HEK293 (cell line): Measurements from ENCODE around the gene TULP1.
A peak's percentile ranks its signal among the peaks of the same experiment; 100 is the strongest.

ENCODE experiments used
- CTCF ChIA-PET: fragments of 350-600 bp; formaldehyde crosslinking; extraction: SDS; loops from one replicate; lab custom pipeline; 2021; ENCODE audit warnings: antibody characterized with exemption; lab: Yijun Ruan, JAX
- POLR2A ChIA-PET: fragments of 300-600 bp; formaldehyde crosslinking; extraction: SDS; loops from one replicate; lab custom pipeline; 2020; ENCODE audit warnings: antibody characterized with exemption, inconsistent platforms; lab: Yijun Ruan, JAX
- H3K27ac ChIP-seq: fragments of 200-500 bp; sonication (Bioruptor generic); 2 replicates; pipeline ENCODE4 v1.5.1; 2014; ENCODE audit warnings: low read depth, low read length, control low read depth, inconsistent platforms; ENCODE audit errors: extremely low read depth
- H3K36me3 ChIP-seq, 2 experiments: fragments of 200-500 bp in 1 of 2; sonication (Bioruptor generic) in 1 of 2; 1 replicate in 1 of 2; 2 replicates in 1 of 2; pipeline ENCODE4 v1.5.1; 2014 to 2017; ENCODE audit warnings: inconsistent platforms in 2 of 2, low read length in 2 of 2; ENCODE audit not compliant: control insufficient read depth in 2 of 2, insufficient read depth in 1 of 2
- H3K4me1 ChIP-seq: fragments of 200-500 bp; sonication (Bioruptor generic); 2 replicates; pipeline ENCODE4 v1.5.1; 2014; ENCODE audit warnings: mild to moderate bottlenecking, low read length, inconsistent platforms; ENCODE audit not compliant: control insufficient read depth, insufficient read depth
- H3K4me3 ChIP-seq: 2 replicates; pipeline ENCODE4 v1.5.1; 2011; ENCODE audit warnings: low read depth, mild to moderate bottlenecking, control low read depth, low read length, moderate library complexity
- H3K9me3 ChIP-seq: fragments of 200-500 bp; sonication (Bioruptor generic); 2 replicates; pipeline ENCODE4 v1.5.1; 2014; ENCODE audit warnings: low read depth, low read length, inconsistent platforms; ENCODE audit not compliant: control insufficient read depth, insufficient read depth
- ELK4 ChIP-seq: IDR thresholded peaks from 2 replicates; pipeline ENCODE4 v1.6.1; 2011; ENCODE audit warnings: mild to moderate bottlenecking, low read depth, low read length, borderline replicate concordance
- GLIS1 ChIP-seq: fragments of 450-650 bp; formaldehyde crosslinking; IDR thresholded peaks from 2 replicates; pipeline ENCODE4 v1.5.1; 2016; ENCODE audit warnings: missing biosample characterization, missing genetic modification characterization
- GLIS2 ChIP-seq: fragments of 450-650 bp; formaldehyde crosslinking; IDR thresholded peaks from 2 replicates; pipeline ENCODE4 v1.5.1; 2016; ENCODE audit warnings: missing biosample characterization, missing genetic modification characterization
- KLF1 ChIP-seq: fragments of 450-650 bp; formaldehyde crosslinking; IDR thresholded peaks from 2 replicates; pipeline ENCODE4 v1.5.1; 2016; ENCODE audit warnings: missing biosample characterization, missing genetic modification characterization
- OSR2 ChIP-seq: fragments of 450-650 bp; formaldehyde crosslinking; IDR thresholded peaks from 2 replicates; pipeline ENCODE4 v1.5.1; 2016; ENCODE audit warnings: missing biosample characterization, missing genetic modification characterization
- OVOL3 ChIP-seq: fragments of 450-650 bp; formaldehyde crosslinking; IDR thresholded peaks from 2 replicates; pipeline ENCODE4 v1.5.1; 2016; ENCODE audit warnings: missing biosample characterization, missing genetic modification characterization
- SCRT2 ChIP-seq: fragments of 450-650 bp; formaldehyde crosslinking; IDR thresholded peaks from 2 replicates; pipeline ENCODE4 v1.5.1; 2016; ENCODE audit warnings: missing biosample characterization, missing genetic modification characterization
- ZBTB1 ChIP-seq: fragments of 450-650 bp; formaldehyde crosslinking; IDR thresholded peaks from 2 replicates; pipeline ENCODE4 v1.5.1; 2016; ENCODE audit warnings: missing biosample characterization, missing genetic modification characterization
- ZEB2 ChIP-seq: fragments of 450-650 bp; formaldehyde crosslinking; IDR thresholded peaks from 2 replicates; pipeline ENCODE4 v1.5.1; 2016; ENCODE audit warnings: missing biosample characterization, missing genetic modification characterization
- ZFP3 ChIP-seq: fragments of 450-650 bp; formaldehyde crosslinking; IDR thresholded peaks from 2 replicates; pipeline ENCODE4 v1.5.1; 2016; ENCODE audit warnings: low read depth, missing biosample characterization, missing genetic modification characterization
- ZIC2 ChIP-seq: fragments of 450-650 bp; formaldehyde crosslinking; IDR thresholded peaks from 2 replicates; pipeline ENCODE4 v1.5.1; 2016; ENCODE audit warnings: missing biosample characterization, missing genetic modification characterization
- ZNF133 ChIP-seq: fragments of 450-650 bp; formaldehyde crosslinking; IDR thresholded peaks from 2 replicates; pipeline ENCODE4 v1.5.1; 2016; ENCODE audit warnings: missing biosample characterization, missing genetic modification characterization
- ZNF16 ChIP-seq: fragments of 450-650 bp; formaldehyde crosslinking; IDR thresholded peaks from 2 replicates; pipeline ENCODE4 v1.5.1; 2016; ENCODE audit warnings: low read depth, missing biosample characterization, missing genetic modification characterization
- ZNF202 ChIP-seq: fragments of 450-650 bp; formaldehyde crosslinking; IDR thresholded peaks from 2 replicates; pipeline ENCODE4 v1.5.1; 2016; ENCODE audit warnings: missing biosample characterization, missing genetic modification characterization, borderline replicate concordance
- ZNF221 ChIP-seq: fragments of 450-650 bp; formaldehyde crosslinking; IDR thresholded peaks from 2 replicates; pipeline ENCODE4 v1.5.1; 2017; ENCODE audit warnings: missing biosample characterization, missing genetic modification characterization, borderline replicate concordance
- ZNF26 ChIP-seq: fragments of 450-650 bp; formaldehyde crosslinking; IDR thresholded peaks from 2 replicates; pipeline ENCODE4 v1.5.1; 2016; ENCODE audit warnings: missing biosample characterization, missing genetic modification characterization
- ZNF398 ChIP-seq: fragments of 450-650 bp; formaldehyde crosslinking; IDR thresholded peaks from 2 replicates; pipeline ENCODE4 v1.5.1; 2017; ENCODE audit warnings: missing biosample characterization, missing genetic modification characterization
- ZNF558 ChIP-seq: fragments of 450-650 bp; formaldehyde crosslinking; IDR thresholded peaks from 2 replicates; pipeline ENCODE4 v1.5.1; 2016; ENCODE audit warnings: missing biosample characterization, missing genetic modification characterization
- ZNF560 ChIP-seq: fragments of 450-650 bp; formaldehyde crosslinking; IDR thresholded peaks from 2 replicates; pipeline ENCODE4 v1.5.1; 2017; ENCODE audit warnings: missing biosample characterization, missing genetic modification characterization, borderline replicate concordance
- ZNF561 ChIP-seq: fragments of 450-650 bp; IDR thresholded peaks from 2 replicates; pipeline ENCODE4 v1.5.1; 2018; ENCODE audit warnings: missing biosample characterization, missing genetic modification characterization, borderline replicate concordance
- ZNF580 ChIP-seq: fragments of 450-650 bp; formaldehyde crosslinking; IDR thresholded peaks from 2 replicates; pipeline ENCODE4 v1.5.1; 2016; ENCODE audit warnings: missing biosample characterization, missing genetic modification characterization
- ZNF596 ChIP-seq: fragments of 450-650 bp; IDR thresholded peaks from 2 replicates; pipeline ENCODE4 v1.5.0; 2018; ENCODE audit warnings: missing biosample characterization, mild to moderate bottlenecking, missing genetic modification characterization, moderate library complexity
- ZNF600 ChIP-seq: fragments of 450-650 bp; formaldehyde crosslinking; IDR thresholded peaks from 2 replicates; pipeline ENCODE4 v1.5.1; 2016; ENCODE audit warnings: missing biosample characterization, missing genetic modification characterization
- ZNF707 ChIP-seq: fragments of 450-650 bp; formaldehyde crosslinking; IDR thresholded peaks from 2 replicates; pipeline ENCODE4 v1.5.1; 2016; ENCODE audit warnings: missing biosample characterization, missing genetic modification characterization
- ZNF747 ChIP-seq: fragments of 450-650 bp; formaldehyde crosslinking; IDR thresholded peaks from 2 replicates; pipeline ENCODE4 v1.5.1; 2016; ENCODE audit warnings: missing biosample characterization, missing genetic modification characterization
- ZSCAN30 ChIP-seq: fragments of 450-650 bp; IDR thresholded peaks from 2 replicates; pipeline ENCODE4 v1.5.1; 2018; ENCODE audit warnings: missing biosample characterization, mild to moderate bottlenecking, missing genetic modification characterization, moderate library complexity
- ZXDB ChIP-seq: fragments of 450-650 bp; formaldehyde crosslinking; IDR thresholded peaks from 2 replicates; pipeline ENCODE4 v1.5.1; 2016; ENCODE audit warnings: missing biosample characterization, missing genetic modification characterization

Gene TULP1

GRCh38 chr6:35474131-35474941 is 38.4 kb downstream of the TULP1 start (continued):
- no peak for TF ChIP-seq ZNF26 (tag by site-specific recombination)
- TF ChIP-seq ZNF580 (tag by site-specific recombination): no peak
- TF ChIP-seq ZFP3 (tag by site-specific recombination): no peak
- TF ChIP-seq SCRT2 (tag by site-specific recombination): no peak
- no peak for TF ChIP-seq KLF1 (tag by site-specific recombination)
- TF ChIP-seq ELK4: no peak
- no peak for TF ChIP-seq ZNF707 (tag by site-specific recombination)
- no peak for TF ChIP-seq ZNF133 (tag by site-specific recombination)
- TF ChIP-seq ZNF560 (tag by site-specific recombination): no peak
- TF ChIP-seq ZNF561 (tag by site-specific recombination): no peak
- no peak for TF ChIP-seq ZXDB (tag by site-specific recombination)
- TF ChIP-seq ZBTB1 (tag by site-specific recombination): no peak
- no peak for TF ChIP-seq ZNF202 (tag by site-specific recombination)
- TF ChIP-seq OVOL3 (tag by site-specific recombination): no peak
- no peak for TF ChIP-seq ZNF596 (tag by site-specific recombination)

- peak overlapping the region; percentile 3; the same call in 1 of the 2 replicates for H3K27ac ChIP-seq
Measured at GRCh38 chr6:35473850-35474130, 38.9 kb downstream of the TULP1 start.

GRCh38 chr6:35473075-35473849 is 39.4 kb downstream of the TULP1 start:
- ChIA-PET CTCF (interaction anchor here (1.0 to 2.0 kb wide), 3 partner anchors 9 to 180 kb away, joined by 3 to 5 read pairs (median 4); no protein-coding TSS in a partner anchor), POLR2A (interaction anchor here (0.6 to 9.5 kb wide), 14 partner anchors 12 to 1059 kb away, joined by 3 to 198 read pairs (median 5); partner anchors contain the start of gene TEAD3)
- H3K4me1 ChIP-seq: no peaks in the 10 kb centered on the region
- H3K9me3 ChIP-seq: no peaks in the 10 kb centered on the region
- H3K27ac ChIP-seq: peak overlapping the region; percentile 32; the same call in 1 of the 2 replicates
- no peak overlapping the region for H3K4me3 ChIP-seq
- H3K36me3 ChIP-seq: peaks cover 9 to 77% of the 10 kb centered on the region in 2 experiments; a peak in 2 of 3 replicates
- TF ChIP-seq GLIS2 (peak; percentile 78), ZNF398 (tag by site-specific recombination) (peak; percentile 48; the same call in 1 of the 2 replicates), GLIS1 (tag by site-specific recombination) (peak; percentile 88), ZNF558 (no peak), ZIC2 (tag by site-specific recombination) (peak; percentile 33; the same call in 1 of the 2 replicates), ZNF747 (no peak), ZEB2 (tag by site-specific recombination) (0 out of 2 replicates have a peak, but pooled peaks have one; percentile 1), ZNF600 (tag by site-specific recombination) (peak; percentile 43)

More at GRCh38 chr6:35473850-35474130, 38.9 kb downstream of the TULP1 start:
- H3K4me1 ChIP-seq: no peaks in the 10 kb centered on the region
- H3K9me3 ChIP-seq: no peaks in the 10 kb centered on the region
- no peak overlapping the region for H3K4me3 ChIP-seq
- CTCF ChIA-PET: interaction anchor here (0.6 to 1.0 kb wide), 2 partner anchors 14 to 49 kb away, joined by 3 to 4 read pairs; no protein-coding TSS in a partner anchor
- peaks cover 9 to 75% of the 10 kb centered on the region in 2 experiments; a peak in 2 of 3 replicates for H3K36me3 ChIP-seq
- no peak for TF ChIP-seq ZNF221 (tag by site-specific recombination)
- TF ChIP-seq OSR2 (tag by site-specific recombination): 0 out of 2 replicates have a peak, but pooled peaks have one; percentile 22
- TF ChIP-seq ZNF16 (tag by site-specific recombination): no peak
- peak; percentile 73 for TF ChIP-seq SCRT2 (tag by site-specific recombination)
- peak; percentile 88; the same call in 1 of the 2 replicates for TF ChIP-seq ZSCAN30 (tag by site-specific recombination)
- POLR2A ChIA-PET: interaction anchor here (0.6 to 9.5 kb wide), 12 partner anchors 11 to 1060 kb away, joined by 3 to 198 read pairs (median 6); partner anchors contain the start of gene TEAD3
